HepG2 (cell line): ENCODE measurements around the gene TM4SF5. TPM values are rescaled to one million over a fixed set of nuclear protein-coding genes. Genes with fewer than 3 reads are reported as not detected.
A peak's percentile ranks its signal among the peaks of the same experiment; 100 is the strongest.

Experiments used
- CSRNP2 ChIP-seq: sonication (generic); formaldehyde crosslinking; conservative IDR thresholded peaks from 2 replicates; pipeline ENCODE4 v1.8.0; 2022; ENCODE audit warnings: low read depth, missing genetic modification reagents
- EED ChIP-seq: sonication (generic); formaldehyde crosslinking; IDR thresholded peaks from 2 replicates; pipeline ENCODE4 v1.5.0; 2020; ENCODE audit warnings: mild to moderate bottlenecking, missing genetic modification reagents
- FOXM1 ChIP-seq: sonication (generic); formaldehyde crosslinking; IDR thresholded peaks from 2 replicates; pipeline ENCODE4 v1.5.0; 2020; ENCODE audit warnings: missing genetic modification reagents
- HHEX ChIP-seq: IDR thresholded peaks from 2 replicates; pipeline ENCODE4 v1.6.1; 2016; ENCODE audit warnings: control low read depth
- MAZ ChIP-seq, 2 experiments: sonication (generic) in 1 of 2; formaldehyde crosslinking in 1 of 2; IDR thresholded peaks; 2 replicates each; pipeline versions ENCODE4 v1.5.0 to v1.6.1; 2012 to 2020; ENCODE audit warnings: low read depth in 2 of 2, mild to moderate bottlenecking in 2 of 2, borderline replicate concordance in 1 of 2, improper control_type of control experiment in 1 of 2, low read length in 1 of 2, missing genetic modification reagents in 1 of 2, moderate library complexity in 1 of 2
- PTBP1 ChIP-seq: fragments of 200-400 bp; formaldehyde crosslinking; IDR thresholded peaks from 2 replicates; pipeline ENCODE4 v1.6.1; 2018; ENCODE audit warnings: low read length, low read depth; ENCODE audit not compliant: poor library complexity, severe bottlenecking
- TAF15 ChIP-seq: fragments of 200-400 bp; formaldehyde crosslinking; IDR thresholded peaks from one replicate; pipeline ENCODE4 v1.6.1; 2018; ENCODE audit warnings: mild to moderate bottlenecking, low read depth, low read length; ENCODE audit not compliant: poor library complexity, severe bottlenecking
- THRA ChIP-seq: sonication (generic); formaldehyde crosslinking; IDR thresholded peaks from 2 replicates; pipeline ENCODE4 v1.4.0; 2020; ENCODE audit warnings: missing genetic modification reagents, borderline replicate concordance
- ZEB1 ChIP-seq: IDR thresholded peaks from 2 replicates; pipeline ENCODE4 v1.6.1; 2012; ENCODE audit warnings: mild to moderate bottlenecking, low read depth, inconsistent platforms; ENCODE audit not compliant: insufficient replicate concordance
- ZNF10 ChIP-seq: sonication (generic); formaldehyde crosslinking; IDR thresholded peaks from 2 replicates; pipeline ENCODE4 v1.4.0; 2020; ENCODE audit warnings: mild to moderate bottlenecking, low read depth, missing genetic modification reagents, borderline replicate concordance
- ZNF205 ChIP-seq: IDR thresholded peaks from 2 replicates; pipeline ENCODE4 v1.6.1; 2018; ENCODE audit warnings: missing biosample characterization, missing genetic modification reagents
- ZNF235 ChIP-seq: sonication (generic); formaldehyde crosslinking; IDR thresholded peaks from 2 replicates; pipeline ENCODE4 v1.8.1; 2023; ENCODE audit warnings: mild to moderate bottlenecking, missing genetic modification reagents, borderline replicate concordance
- ZNF441 ChIP-seq: sonication (generic); formaldehyde crosslinking; IDR thresholded peaks from 2 replicates; pipeline ENCODE4 v1.7.0; 2021; ENCODE audit warnings: missing genetic modification reagents, borderline replicate concordance
- ZNF776 ChIP-seq: sonication (generic); formaldehyde crosslinking; IDR thresholded peaks from 2 replicates; pipeline ENCODE4 v1.4.0; 2020; ENCODE audit warnings: mild to moderate bottlenecking, missing genetic modification reagents
- polyA plus RNA-seq, 8 experiments: library from polyadenylated mRNA; depleted of rRNA in 3 of 8; stranded (reverse) in 7 of 8; unstranded in 1 of 8; fragments of >200 nt; fragmentation: Illumina TruSeq in 4 of 8; extraction: Trizol in 4 of 8; gene quantifications; 2 replicates each; pipeline versions ENCODE4 v1.2.1 to v1.2.3, GENCODE V29; 2011 to 2016; ENCODE audit warnings: low read depth in 4 of 8, missing spikeins in 1 of 8, mixed read lengths in 1 of 8; ENCODE audit not compliant: insufficient read depth in 1 of 8
- total RNA-seq, 5 experiments: library from RNA; depleted of rRNA; stranded (reverse); fragments of >200 nt; fragmentation: Illumina TruSeq; extraction: Trizol; gene quantifications; 2 replicates each; pipeline ENCODE4 v1.2.3, GENCODE V29; 2016; ENCODE audit warnings: low read depth in 1 of 5
- TF ChIP-seq, protein P1 (sequence below): sonication (generic); formaldehyde crosslinking; IDR thresholded peaks from 2 replicates; pipeline ENCODE4 v1.4.0; 2020; ENCODE audit warnings: missing genetic modification reagents, borderline replicate concordance
- TF ChIP-seq, protein P2 (sequence below): sonication (generic); formaldehyde crosslinking; IDR thresholded peaks from 2 replicates; pipeline ENCODE4 v1.4.0; 2020; ENCODE audit warnings: missing genetic modification reagents
- TF ChIP-seq, protein P3 (sequence below): sonication (generic); formaldehyde crosslinking; IDR thresholded peaks from 2 replicates; pipeline ENCODE4 v1.5.0; 2020; ENCODE audit warnings: mild to moderate bottlenecking, missing genetic modification reagents
- TF ChIP-seq, protein P4 (sequence below), 2 experiments: IDR thresholded peaks; 2 replicates each; pipeline ENCODE4 v1.6.1; 2011 to 2012; ENCODE audit warnings: low read length in 2 of 2, borderline replicate concordance in 1 of 2, low read depth in 1 of 2, mild to moderate bottlenecking in 1 of 2, moderate library complexity in 1 of 2

Gene TM4SF5
- total and polyA plus RNA-seq, 2 of the 13 experiments (the other 11 are each of a cell fraction or from before 2014, with no cell fraction given): 30.1 to 126 TPM

GRCh38 chr17:4789701-4789950, 17.9 kb downstream of the TM4SF5 start (continued):
- TF ChIP-seq MAZ (IDR thresholded peaks at IDR 0.05; ENCODE audit: borderline replicate concordance, low read depth, low read length) (no peak), MAZ (CRISPR knock-in tag; IDR thresholded peaks at IDR 0.05; ENCODE audit: low read depth) (no peak), ZNF235 (CRISPR knock-in tag) (no peak; the same call in 1 of the 2 replicates), HHEX (CRISPR knock-in tag) (no peak), FOXM1 (CRISPR knock-in tag) (no peak), EED (CRISPR knock-in tag) (no peak), CSRNP2 (no peak), THRA (CRISPR knock-in tag) (no peak), ZNF441 (CRISPR knock-in tag) (no peak; the same call in 1 of the 2 replicates), ZNF776 (CRISPR knock-in tag) (peak; percentile 18; the same call in 1 of the 2 replicates), TAF15 (no peak), ZNF205 (CRISPR knock-in tag) (no peak), PTBP1 (no peak), ZEB1 (peak; percentile 14), ZNF10 (CRISPR knock-in tag) (no peak)
- TF ChIP-seq, protein P1, sequence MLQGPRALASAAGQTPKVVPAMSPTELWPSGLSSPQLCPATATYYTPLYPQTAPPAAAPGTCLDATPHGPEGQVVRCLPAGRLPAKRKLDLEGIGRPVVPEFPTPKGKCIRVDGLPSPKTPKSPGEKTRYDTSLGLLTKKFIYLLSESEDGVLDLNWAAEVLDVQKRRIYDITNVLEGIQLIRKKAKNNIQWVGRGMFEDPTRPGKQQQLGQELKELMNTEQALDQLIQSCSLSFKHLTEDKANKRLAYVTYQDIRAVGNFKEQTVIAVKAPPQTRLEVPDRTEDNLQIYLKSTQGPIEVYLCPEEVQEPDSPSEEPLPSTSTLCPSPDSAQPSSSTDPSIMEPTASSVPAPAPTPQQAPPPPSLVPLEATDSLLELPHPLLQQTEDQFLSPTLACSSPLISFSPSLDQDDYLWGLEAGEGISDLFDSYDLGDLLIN (CRISPR knock-in tag): no peak
- TF ChIP-seq, protein P2, sequence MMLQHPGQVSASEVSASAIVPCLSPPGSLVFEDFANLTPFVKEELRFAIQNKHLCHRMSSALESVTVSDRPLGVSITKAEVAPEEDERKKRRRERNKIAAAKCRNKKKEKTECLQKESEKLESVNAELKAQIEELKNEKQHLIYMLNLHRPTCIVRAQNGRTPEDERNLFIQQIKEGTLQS (CRISPR knock-in tag): no peak
- TF ChIP-seq, protein P3, sequence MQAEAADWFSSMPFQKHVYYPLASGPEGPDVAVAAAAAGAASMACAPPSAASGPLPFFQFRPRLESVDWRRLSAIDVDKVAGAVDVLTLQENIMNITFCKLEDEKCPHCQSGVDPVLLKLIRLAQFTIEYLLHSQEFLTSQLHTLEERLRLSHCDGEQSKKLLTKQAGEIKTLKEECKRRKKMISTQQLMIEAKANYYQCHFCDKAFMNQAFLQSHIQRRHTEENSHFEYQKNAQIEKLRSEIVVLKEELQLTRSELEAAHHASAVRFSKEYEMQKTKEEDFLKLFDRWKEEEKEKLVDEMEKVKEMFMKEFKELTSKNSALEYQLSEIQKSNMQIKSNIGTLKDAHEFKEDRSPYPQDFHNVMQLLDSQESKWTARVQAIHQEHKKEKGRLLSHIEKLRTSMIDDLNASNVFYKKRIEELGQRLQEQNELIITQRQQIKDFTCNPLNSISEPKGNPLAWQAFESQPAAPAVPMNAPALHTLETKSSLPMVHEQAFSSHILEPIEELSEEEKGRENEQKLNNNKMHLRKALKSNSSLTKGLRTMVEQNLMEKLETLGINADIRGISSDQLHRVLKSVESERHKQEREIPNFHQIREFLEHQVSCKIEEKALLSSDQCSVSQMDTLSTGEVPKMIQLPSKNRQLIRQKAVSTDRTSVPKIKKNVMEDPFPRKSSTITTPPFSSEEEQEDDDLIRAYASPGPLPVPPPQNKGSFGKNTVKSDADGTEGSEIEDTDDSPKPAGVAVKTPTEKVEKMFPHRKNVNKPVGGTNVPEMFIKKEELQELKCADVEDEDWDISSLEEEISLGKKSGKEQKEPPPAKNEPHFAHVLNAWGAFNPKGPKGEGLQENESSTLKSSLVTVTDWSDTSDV (CRISPR knock-in tag): no peak
- TF ChIP-seq, protein P4, sequence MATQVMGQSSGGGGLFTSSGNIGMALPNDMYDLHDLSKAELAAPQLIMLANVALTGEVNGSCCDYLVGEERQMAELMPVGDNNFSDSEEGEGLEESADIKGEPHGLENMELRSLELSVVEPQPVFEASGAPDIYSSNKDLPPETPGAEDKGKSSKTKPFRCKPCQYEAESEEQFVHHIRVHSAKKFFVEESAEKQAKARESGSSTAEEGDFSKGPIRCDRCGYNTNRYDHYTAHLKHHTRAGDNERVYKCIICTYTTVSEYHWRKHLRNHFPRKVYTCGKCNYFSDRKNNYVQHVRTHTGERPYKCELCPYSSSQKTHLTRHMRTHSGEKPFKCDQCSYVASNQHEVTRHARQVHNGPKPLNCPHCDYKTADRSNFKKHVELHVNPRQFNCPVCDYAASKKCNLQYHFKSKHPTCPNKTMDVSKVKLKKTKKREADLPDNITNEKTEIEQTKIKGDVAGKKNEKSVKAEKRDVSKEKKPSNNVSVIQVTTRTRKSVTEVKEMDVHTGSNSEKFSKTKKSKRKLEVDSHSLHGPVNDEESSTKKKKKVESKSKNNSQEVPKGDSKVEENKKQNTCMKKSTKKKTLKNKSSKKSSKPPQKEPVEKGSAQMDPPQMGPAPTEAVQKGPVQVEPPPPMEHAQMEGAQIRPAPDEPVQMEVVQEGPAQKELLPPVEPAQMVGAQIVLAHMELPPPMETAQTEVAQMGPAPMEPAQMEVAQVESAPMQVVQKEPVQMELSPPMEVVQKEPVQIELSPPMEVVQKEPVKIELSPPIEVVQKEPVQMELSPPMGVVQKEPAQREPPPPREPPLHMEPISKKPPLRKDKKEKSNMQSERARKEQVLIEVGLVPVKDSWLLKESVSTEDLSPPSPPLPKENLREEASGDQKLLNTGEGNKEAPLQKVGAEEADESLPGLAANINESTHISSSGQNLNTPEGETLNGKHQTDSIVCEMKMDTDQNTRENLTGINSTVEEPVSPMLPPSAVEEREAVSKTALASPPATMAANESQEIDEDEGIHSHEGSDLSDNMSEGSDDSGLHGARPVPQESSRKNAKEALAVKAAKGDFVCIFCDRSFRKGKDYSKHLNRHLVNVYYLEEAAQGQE (IDR thresholded peaks at IDR 0.05; ENCODE audit: borderline replicate concordance in 1 of 2, low read depth in 1 of 2, low read length in 2 of 2): 0 out of 4 replicates have a peak, but pooled peaks of 1 of the 2 experiments have one; percentile 9
